ENCODE measurements around the gene PCYOX1L.

DNA sequence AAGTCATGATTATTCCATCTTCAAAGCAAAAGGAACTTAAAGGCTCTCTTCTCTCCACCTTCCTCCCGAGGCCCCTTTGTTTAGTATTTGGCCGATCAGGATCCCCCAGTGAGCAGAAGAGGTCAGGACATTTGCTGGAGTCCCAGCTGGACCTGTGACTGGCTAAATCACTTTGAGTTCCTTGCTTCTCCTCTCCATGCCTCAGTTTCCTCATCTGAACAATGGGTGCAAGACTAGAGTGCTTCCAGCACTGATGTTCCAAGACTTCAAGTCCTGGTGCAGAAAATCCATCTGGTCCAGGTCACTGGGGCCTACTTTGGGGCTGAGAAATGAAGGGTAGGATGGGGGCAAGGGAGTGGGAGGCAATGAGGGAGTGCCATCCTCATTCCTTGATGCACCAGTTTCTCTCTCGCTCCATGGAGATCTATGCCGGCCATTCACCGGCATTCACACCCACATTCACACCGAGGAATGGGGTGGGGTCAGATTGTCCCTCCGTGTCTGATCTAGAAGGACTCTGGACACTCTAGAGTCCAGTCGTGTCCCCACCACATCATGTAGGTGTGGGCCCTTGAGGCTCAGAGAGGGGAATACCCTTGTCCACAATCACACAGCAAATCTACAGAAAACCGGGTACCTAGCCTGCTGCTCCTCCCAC, 60.0 kb downstream of the PCYOX1L start:
- TF ChIP-seq, protein P1, sequence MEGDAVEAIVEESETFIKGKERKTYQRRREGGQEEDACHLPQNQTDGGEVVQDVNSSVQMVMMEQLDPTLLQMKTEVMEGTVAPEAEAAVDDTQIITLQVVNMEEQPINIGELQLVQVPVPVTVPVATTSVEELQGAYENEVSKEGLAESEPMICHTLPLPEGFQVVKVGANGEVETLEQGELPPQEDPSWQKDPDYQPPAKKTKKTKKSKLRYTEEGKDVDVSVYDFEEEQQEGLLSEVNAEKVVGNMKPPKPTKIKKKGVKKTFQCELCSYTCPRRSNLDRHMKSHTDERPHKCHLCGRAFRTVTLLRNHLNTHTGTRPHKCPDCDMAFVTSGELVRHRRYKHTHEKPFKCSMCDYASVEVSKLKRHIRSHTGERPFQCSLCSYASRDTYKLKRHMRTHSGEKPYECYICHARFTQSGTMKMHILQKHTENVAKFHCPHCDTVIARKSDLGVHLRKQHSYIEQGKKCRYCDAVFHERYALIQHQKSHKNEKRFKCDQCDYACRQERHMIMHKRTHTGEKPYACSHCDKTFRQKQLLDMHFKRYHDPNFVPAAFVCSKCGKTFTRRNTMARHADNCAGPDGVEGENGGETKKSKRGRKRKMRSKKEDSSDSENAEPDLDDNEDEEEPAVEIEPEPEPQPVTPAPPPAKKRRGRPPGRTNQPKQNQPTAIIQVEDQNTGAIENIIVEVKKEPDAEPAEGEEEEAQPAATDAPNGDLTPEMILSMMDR (IDR thresholded peaks at IDR 0.05; ENCODE audit: low read depth, low read length): no peak
- no peak for TF ChIP-seq POLR2A (IDR thresholded peaks at IDR 0.05; ENCODE audit: extremely low read depth, insufficient read length)
- TF ChIP-seq, protein P2, sequence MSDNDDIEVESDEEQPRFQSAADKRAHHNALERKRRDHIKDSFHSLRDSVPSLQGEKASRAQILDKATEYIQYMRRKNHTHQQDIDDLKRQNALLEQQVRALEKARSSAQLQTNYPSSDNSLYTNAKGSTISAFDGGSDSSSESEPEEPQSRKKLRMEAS (IDR thresholded peaks at IDR 0.05; ENCODE audit: low read depth, low read length): no peak
- TF ChIP-seq MYC (IDR thresholded peaks at IDR 0.05; ENCODE audit: low read depth, low read length): no peak
